ENCODE data around the gene ZNF300.

Gene ZNF300

GRCh38 chr5:150945947-150946346, 41.2 kb upstream of the ZNF300 start (continued):
- no peak for TF ChIP-seq ZNF18 (tag by site-specific recombination; IDR thresholded peaks at IDR 0.05)

GRCh38 chr5:150945486-150945885, 40.7 kb upstream of the ZNF300 start:
- TF ChIP-seq ZNF670 (tag by site-specific recombination; IDR thresholded peaks at IDR 0.05; ENCODE audit: low read depth) (no peak), ZNF391 (tag by site-specific recombination; IDR thresholded peaks at IDR 0.05; ENCODE audit: borderline replicate concordance, low read depth) (no peak), ZNF549 (tag by site-specific recombination; IDR thresholded peaks at IDR 0.05) (no peak), ZNF148 (tag by site-specific recombination; IDR thresholded peaks at IDR 0.05; ENCODE audit: borderline replicate concordance) (no peak), ZBTB48 (tag by site-specific recombination; IDR thresholded peaks at IDR 0.05) (no peak), ZNF223 (tag by site-specific recombination; IDR thresholded peaks at IDR 0.05) (no peak), ZNF626 (tag by site-specific recombination; IDR thresholded peaks at IDR 0.05) (no peak), ZBTB17 (tag by site-specific recombination; IDR thresholded peaks at IDR 0.05) (no peak)
- POLR2A ChIA-PET, result no interaction called here
- Histone ChIP-seq H3K4me1 (ENCODE audit: control insufficient read depth, insufficient read depth, low read length) (no peaks in the 10 kb centered on the region), H3K4me3 (ENCODE audit: low read depth, low read length) (no peak overlapping the region), H3K36me3 (ENCODE audit: control insufficient read depth in 2 of 2, insufficient read depth in 1 of 2, low read length in 2 of 2) (no peaks in the 10 kb centered on the region), H3K27ac (ENCODE audit: extremely low read depth, low read depth, low read length) (no peak overlapping the region), H3K9me3 (ENCODE audit: control insufficient read depth, insufficient read depth, low read depth, low read length) (no peaks in the 10 kb centered on the region)
- CTCF ChIA-PET, result no interaction called here

- H3K9me3 ChIP-seq (ENCODE audit: control insufficient read depth, insufficient read depth, low read depth, low read length), result no peaks in the 10 kb centered on the region
- ChIA-PET POLR2A (no interaction called here), CTCF (no interaction called here)
- no peaks in the 10 kb centered on the region for H3K36me3 ChIP-seq (ENCODE audit: control insufficient read depth in 2 of 2, insufficient read depth in 1 of 2, low read length in 2 of 2)
- H3K4me1 ChIP-seq (ENCODE audit: control insufficient read depth, insufficient read depth, low read length), result no peaks in the 10 kb centered on the region
- TF ChIP-seq ZNF626 (tag by site-specific recombination; IDR thresholded peaks at IDR 0.05) (no peak), ZNF274 (IDR thresholded peaks at IDR 0.05; ENCODE audit: low read length) (peak; percentile 64), ZNF274 (tag by site-specific recombination; IDR thresholded peaks at IDR 0.05; ENCODE audit: borderline replicate concordance) (peak; percentile 95), SETDB1 (IDR thresholded peaks at IDR 0.05; ENCODE audit: insufficient read length, low read length) (peak; percentile 97)
- no peak overlapping the region for H3K4me3 ChIP-seq (ENCODE audit: low read depth, low read length)
- H3K27ac ChIP-seq (ENCODE audit: extremely low read depth, low read depth, low read length), result no peak overlapping the region
Observed at GRCh38 chr5:150931368-150931965, 26.7 kb upstream of the ZNF300 start.

GRCh38 chr5:150918613-150919012, 13.8 kb upstream of the ZNF300 start:
- no peaks in the 10 kb centered on the region for H3K4me1 ChIP-seq (ENCODE audit: control insufficient read depth, insufficient read depth, low read length)
- no peak overlapping the region for H3K27ac ChIP-seq (ENCODE audit: extremely low read depth, low read depth, low read length)
- POLR2A ChIA-PET, result no interaction called here
- no peak overlapping the region for H3K4me3 ChIP-seq (ENCODE audit: low read depth, low read length)
- H3K9me3 ChIP-seq (ENCODE audit: control insufficient read depth, insufficient read depth, low read depth, low read length), result peaks cover 2% of the 10 kb centered on the region; the same call in 1 of the 2 replicates
- CTCF ChIA-PET, result no interaction called here
- H3K36me3 ChIP-seq (ENCODE audit: control insufficient read depth in 2 of 2, insufficient read depth in 1 of 2, low read length in 2 of 2), result no peaks in the 10 kb centered on the region
- no peak for TF ChIP-seq ZNF529 (tag by site-specific recombination; IDR thresholded peaks at IDR 0.05; ENCODE audit: insufficient replicate concordance)
- no peak for TF ChIP-seq SCRT1 (tag by site-specific recombination; IDR thresholded peaks at IDR 0.05; ENCODE audit: borderline replicate concordance)
- no peak for TF ChIP-seq ZNF24 (tag by site-specific recombination; IDR thresholded peaks at IDR 0.05)
- TF ChIP-seq ZBTB10 (tag by site-specific recombination; IDR thresholded peaks at IDR 0.05), result no peak
- TF ChIP-seq PATZ1 (tag by site-specific recombination; IDR thresholded peaks at IDR 0.05), result no peak
- no peak for TF ChIP-seq ZNF266 (tag by site-specific recombination; IDR thresholded peaks at IDR 0.05; ENCODE audit: low read depth)
- TF ChIP-seq ZBTB17 (tag by site-specific recombination; IDR thresholded peaks at IDR 0.05), result no peak
- TF ChIP-seq SP7 (tag by site-specific recombination; IDR thresholded peaks at IDR 0.05), result no peak
- no peak for TF ChIP-seq SCRT2 (tag by site-specific recombination; IDR thresholded peaks at IDR 0.05)
